WI38 (cell line): Measurements from ENCODE around the gene TRAPPC6A.

Experiments used
- H3K4me3 ChIP-seq: 2 replicates; pipeline ENCODE4 v1.5.1; 2011; ENCODE audit warnings: low read depth, mild to moderate bottlenecking, control low read depth, low read length
- TF ChIP-seq, protein P1 (sequence below): IDR thresholded peaks from 2 replicates; pipeline ENCODE4 v1.5.1; 2012; ENCODE audit warnings: low read depth, mild to moderate bottlenecking, control low read depth, low read length

Gene TRAPPC6A

GRCh38 chr19:45163156-45163555 is 14.9 kb downstream of the TRAPPC6A start:
- no peak overlapping the region for H3K4me3 ChIP-seq
- TF ChIP-seq, protein P1, sequence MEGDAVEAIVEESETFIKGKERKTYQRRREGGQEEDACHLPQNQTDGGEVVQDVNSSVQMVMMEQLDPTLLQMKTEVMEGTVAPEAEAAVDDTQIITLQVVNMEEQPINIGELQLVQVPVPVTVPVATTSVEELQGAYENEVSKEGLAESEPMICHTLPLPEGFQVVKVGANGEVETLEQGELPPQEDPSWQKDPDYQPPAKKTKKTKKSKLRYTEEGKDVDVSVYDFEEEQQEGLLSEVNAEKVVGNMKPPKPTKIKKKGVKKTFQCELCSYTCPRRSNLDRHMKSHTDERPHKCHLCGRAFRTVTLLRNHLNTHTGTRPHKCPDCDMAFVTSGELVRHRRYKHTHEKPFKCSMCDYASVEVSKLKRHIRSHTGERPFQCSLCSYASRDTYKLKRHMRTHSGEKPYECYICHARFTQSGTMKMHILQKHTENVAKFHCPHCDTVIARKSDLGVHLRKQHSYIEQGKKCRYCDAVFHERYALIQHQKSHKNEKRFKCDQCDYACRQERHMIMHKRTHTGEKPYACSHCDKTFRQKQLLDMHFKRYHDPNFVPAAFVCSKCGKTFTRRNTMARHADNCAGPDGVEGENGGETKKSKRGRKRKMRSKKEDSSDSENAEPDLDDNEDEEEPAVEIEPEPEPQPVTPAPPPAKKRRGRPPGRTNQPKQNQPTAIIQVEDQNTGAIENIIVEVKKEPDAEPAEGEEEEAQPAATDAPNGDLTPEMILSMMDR = no peak

GRCh38 chr19:45162608-45163143 is 15.4 kb downstream of the TRAPPC6A start:
- TF ChIP-seq, protein P1 = no peak
- no peak overlapping the region for H3K4me3 ChIP-seq

DNA sequence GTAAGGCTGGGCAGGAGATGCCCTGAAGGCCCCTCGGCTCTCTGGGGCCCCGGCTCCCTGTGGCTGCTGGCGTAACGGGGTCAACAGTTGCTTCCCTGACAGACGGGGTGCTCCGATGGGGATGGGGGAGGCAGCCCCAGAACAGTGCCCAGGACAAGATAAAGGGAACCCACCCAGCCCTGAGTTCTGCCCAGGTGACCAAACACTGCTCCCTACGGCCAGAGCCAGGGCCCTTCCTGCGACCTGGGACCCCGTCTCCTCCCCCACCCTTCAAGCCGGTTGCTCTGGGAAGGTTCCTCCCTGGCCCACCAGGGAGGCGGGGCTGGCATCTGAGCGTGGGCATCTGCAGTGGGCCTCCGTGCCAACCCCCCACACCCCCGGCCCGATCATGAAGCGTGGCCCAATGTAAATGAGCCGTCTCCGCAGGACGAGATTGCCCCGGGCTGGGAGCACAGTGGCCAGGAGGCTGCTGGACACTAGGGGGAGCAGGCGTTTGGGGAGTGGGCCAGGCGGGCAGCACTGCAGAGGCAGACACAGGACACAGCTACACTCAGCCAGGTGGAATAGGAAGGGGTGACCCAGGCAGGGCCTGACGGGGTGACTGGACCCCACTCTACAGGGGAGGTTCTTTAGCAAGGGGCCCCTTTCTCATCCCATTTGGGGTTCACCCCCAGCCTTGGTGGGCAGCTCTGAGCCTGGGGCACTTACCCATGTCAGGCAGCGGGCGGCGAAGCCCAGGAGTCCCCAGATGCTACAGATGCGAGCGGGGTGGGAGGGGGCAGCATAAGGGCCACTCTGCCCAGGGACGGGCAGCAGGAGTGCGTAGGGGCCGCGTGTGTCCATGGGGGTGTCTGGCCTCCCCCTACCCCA is 16.1 kb downstream of the TRAPPC6A start:
- TF ChIP-seq, protein P1 = peak; percentile 73
- no peak overlapping the region for H3K4me3 ChIP-seq

DNA sequence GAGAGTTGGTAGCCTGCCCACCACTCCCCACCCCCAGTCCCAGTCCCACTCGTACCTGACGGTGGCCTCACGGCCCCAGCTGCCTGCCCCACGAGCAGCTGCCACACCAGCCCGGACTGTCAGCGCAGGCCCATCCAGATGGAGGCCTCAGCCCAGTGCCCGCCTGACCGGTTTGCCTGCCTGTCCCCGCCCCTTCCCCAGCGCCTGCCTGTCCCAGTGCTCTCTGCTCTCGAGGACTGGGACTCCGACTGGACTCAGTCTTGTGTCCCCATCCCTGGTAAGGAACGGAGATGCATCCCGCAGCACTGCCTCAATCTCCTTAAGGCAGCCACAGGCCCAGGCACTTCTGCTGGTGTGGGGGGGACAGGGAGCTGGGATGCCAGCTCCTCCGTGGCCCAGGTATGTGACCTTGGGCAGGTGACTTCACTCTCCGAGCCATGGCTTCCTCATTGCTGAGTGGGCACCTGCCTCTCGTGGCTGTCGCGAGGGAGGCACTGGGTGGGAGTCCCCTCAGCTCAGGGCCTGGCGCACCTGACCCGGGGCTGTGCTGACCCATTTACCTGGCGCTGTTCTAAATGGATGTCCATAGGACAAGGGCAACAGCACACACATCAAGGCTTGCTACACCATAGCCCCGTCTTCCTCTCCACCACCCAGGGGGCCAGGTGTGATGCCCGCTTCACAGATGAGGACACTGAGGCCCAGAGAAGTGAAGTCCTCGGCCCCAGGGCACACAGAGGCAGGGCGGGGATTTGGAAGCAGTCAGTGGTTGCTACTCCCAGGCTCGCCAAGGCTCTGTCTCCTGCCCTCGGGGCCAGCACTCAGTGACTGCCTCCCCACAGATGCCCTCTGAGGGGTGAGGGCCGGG is 16.9 kb downstream of the TRAPPC6A start, which contains the start of gene NKPD1:
Gene NKPD1 (minus strand): TSS at position 113 of the 868 bp plus-strand sequence. CDS start 832 bp downstream, outside the sequence.
- TF ChIP-seq, protein P1 = no peak
- H3K4me3 ChIP-seq = no peak within 1 kb of the TSS

GRCh38 chr19:45159971-45160324 is 18.1 kb downstream of the TRAPPC6A start:
- TF ChIP-seq, protein P1 = no peak
- H3K4me3 ChIP-seq = no peak overlapping the region

- no peak overlapping the region for H3K4me3 ChIP-seq
- TF ChIP-seq, protein P1 = no peak
These were observed 18.6 kb downstream of the TRAPPC6A start for GRCh38 chr19:45159210-45159970.
